HG02571 (cell line): ENCODE measurements around the gene CHRDL2.
A peak's percentile ranks its signal among the peaks of the same experiment; 100 is the strongest.

ENCODE experiments used
- ATAC-seq: cut with Tn5 transposase; IDR thresholded peaks from one replicate; pipeline ENCODE4 v1.9.1; 2021; ENCODE audit warnings: mild to moderate bottlenecking, moderate library complexity; ENCODE audit not compliant: unreplicated experiment

Gene CHRDL2

DNA sequence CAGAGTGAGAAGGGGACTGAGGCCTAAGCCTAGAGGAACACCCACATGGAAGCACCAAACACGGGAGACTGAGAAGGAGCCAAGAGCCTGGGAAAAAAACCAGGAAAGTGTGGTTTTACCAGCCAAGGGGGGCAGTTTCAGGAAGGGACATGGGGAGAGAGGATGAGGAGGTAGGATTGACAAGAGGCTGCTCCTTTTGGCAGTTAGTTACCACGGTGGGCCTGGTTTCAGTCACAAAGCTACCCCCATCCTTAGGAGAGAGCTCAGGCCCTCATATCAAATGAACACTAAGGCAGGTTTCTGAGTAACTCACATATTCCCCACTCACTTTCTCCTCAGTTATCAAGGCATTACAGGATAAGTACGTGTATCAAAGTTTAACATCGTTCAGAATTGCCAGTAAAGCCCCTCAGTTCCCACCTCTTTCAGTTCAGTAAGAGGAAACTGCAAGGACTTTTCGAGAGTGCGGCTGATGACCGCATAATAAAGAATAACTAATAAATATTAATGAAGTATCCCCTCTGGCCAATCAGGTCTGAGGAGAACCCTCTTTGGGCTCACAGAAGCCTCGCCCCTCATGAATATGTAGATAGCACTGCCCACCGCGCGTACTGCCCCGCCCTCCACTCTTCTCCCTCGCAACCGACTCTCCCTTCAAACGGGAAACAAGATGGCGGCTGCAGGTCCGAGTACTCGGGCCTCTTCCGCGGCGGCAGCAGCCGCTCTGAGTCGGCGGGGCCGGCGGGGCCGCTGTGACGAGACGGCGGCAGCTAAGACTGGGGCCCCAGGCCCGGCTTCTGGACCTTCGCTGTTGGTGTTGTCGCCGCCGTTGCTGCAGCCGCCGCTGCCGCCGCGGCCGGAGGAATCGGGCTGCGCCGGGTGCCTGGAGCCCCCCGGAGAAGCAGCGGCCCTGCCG, 17.2 kb upstream of the CHRDL2 start, which contains the start of gene RNF169:
Gene RNF169 (plus strand): TSS at position 639 of the 916 bp plus-strand sequence. CDS start 32 bp downstream, at position 671.
- peak; percentile 98 for ATAC-seq

DNA sequence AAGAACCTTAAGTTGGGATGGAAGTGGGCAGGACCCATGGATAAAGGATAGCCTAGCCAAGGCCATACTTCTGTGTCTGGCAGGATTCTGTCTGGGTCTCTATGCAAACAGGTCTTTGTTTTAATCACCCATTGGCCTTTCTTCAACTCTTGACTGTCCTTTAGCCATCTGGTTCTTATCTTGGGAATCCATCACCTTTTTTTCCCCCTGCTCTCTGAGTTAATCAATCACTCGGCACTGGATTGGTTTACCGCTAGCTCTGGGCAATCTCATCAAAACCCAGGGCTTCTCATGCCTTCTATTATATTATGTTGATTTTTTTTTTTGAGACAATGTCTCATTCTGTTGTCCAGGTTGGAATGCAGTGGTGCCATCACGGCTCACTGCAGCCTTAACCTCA, 15.6 kb upstream of the CHRDL2 start:
- no peak for ATAC-seq

DNA sequence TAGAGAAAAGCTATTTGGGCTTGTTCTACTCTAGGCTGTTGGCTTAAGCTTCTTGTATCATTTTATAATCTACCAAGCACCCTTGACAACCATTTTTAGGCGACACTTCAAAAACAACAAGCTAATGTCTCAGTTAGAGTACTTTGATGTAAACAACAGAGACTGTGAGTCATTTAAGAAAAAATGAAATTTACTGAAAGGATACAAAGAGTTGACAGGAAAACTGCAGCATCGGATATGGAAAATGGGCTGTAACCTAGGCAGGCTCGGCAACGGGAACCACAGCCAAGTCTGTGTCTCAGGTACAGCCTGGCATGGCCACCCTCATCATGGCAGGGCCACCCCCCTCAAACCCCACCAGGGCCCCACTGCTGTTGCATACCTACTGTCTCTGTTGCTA, 13.1 kb upstream of the CHRDL2 start:
- ATAC-seq = no peak

DNA sequence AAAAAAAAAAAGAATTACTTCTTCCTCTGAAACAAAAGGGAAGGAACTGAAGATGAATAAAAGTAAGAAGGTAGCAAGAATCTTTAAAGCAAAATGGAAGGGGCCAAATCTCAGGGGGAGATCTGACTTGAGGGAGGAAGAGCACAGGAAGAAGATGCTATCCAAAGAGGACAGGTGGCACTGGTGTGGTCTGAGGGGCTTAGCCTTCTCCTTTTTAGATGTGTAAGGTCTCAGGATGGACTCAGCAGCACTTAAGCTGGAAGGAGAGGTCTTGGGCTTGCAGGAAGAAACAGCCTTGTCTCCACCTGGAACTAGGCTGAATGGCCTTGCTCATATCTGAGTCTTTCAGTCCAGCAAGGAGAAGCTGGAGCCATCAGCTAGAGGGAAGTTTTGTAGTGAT, 12.4 kb upstream of the CHRDL2 start:
- ATAC-seq = no peak

DNA sequence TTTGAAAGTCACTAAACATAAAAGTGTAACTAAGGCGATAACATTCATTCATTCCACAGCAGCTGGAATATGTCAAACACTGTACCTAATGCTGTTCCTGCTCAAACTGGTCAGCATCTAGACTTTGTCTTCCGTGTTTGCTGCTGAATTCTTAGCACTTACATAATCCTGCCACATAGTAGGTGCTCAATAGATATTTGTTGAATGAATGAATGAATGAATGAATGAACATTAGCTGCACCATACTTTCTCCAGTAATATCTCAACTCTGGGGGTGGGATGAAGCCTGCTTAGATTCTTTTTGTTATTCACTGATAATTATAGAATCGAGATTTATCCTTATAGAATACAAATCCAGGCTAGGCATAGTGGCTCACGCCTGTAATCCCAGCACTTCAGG, 10.8 kb upstream of the CHRDL2 start:
- ATAC-seq = no peak

DNA sequence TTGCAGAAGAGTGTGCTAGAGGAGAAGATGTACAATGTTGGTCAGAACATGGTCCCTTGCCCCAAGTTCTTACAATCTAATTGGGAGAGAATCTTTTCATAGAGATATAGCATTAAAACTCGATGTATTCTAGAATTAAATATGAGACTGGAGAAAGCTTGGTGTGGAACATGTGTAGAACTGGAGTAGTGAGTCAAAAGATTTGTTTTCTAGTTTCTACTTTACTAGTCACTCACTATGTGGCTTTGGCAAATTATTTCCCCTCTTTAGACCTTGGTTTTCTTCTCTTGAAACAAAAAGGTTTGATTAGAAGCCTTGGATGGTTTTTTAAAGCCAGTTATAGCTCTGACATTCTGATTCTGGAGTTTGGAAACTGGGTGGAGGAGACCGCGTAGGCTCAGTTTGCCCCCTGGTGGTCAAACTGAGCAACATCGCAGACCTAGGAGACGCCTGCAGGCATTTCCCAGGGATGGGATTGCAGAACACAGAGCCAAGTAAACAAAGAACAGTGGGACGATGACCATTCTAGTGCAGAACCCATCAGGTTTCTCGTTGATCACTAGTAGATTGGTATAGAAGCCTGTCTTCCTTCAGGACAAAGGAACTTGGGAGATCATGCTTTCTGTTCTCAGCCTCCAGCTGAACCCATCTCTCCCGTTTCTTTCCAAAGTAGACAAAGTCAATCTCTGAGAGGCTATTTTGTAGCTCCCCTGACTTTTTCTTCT, 8.5 kb upstream of the CHRDL2 start:
- no peak for ATAC-seq

DNA sequence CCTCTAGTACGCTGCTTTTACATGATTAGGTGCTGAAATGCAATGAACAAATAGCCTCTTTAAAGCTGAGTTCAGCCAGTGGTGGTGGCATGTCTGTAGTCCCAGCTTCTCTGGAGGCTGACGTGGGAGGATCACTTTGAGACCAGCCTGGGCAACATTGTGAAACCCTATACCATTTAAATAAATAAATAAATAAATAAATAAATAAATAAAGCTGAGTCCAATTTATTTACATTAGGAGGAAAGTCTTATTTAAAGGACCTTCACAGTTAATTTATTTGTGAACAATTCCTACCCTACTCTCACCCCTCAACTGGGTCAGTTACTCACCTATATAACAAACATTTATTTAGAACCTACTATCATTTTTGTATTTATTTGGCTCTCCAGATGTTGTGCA, 4.8 kb upstream of the CHRDL2 start:
- ATAC-seq = no peak

DNA sequence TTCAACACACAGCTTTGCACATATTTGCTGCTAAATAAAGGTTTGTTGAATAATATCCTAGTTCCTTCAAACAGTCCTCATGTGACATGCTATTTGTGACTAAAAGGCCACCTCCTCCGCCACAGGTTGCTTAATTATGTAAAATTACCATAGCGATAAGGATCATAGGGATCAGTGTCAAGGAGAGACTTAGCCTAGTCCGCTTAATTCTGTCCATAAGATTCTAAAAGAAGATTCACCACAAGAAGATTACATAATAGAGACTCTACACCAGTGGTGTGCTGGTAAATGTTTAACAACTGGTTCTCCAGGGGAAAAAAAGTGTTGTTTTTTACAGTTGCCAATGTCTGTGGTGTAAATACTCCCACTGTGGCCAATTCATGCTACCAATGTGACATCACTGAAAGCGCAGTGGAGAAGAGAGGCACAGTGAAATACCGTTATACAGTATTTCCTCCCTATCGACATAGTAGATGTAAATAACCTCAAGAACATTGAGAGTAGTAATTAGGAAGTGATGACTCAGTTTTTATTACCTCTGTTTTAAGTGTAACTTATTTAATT, 4.2 kb upstream of the CHRDL2 start:
- no peak for ATAC-seq

DNA sequence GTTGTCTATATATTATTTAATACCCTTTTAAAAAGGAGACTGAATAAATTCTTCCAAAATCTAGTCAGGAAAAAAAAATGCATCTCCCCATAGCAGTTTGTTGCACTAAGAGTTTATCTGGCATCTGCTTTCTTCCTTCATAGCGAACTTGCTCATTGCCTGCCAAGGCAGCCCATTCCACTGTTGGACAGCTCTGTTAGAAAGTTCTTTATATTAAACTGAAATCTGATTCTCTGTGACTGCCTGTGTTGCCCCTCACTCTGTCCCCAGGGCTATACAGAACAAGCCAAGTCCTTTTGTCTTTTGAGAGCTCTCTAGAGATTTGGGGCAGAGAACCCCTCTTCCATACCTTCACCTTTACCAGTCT, 3.3 kb upstream of the CHRDL2 start:
- no peak for ATAC-seq

DNA sequence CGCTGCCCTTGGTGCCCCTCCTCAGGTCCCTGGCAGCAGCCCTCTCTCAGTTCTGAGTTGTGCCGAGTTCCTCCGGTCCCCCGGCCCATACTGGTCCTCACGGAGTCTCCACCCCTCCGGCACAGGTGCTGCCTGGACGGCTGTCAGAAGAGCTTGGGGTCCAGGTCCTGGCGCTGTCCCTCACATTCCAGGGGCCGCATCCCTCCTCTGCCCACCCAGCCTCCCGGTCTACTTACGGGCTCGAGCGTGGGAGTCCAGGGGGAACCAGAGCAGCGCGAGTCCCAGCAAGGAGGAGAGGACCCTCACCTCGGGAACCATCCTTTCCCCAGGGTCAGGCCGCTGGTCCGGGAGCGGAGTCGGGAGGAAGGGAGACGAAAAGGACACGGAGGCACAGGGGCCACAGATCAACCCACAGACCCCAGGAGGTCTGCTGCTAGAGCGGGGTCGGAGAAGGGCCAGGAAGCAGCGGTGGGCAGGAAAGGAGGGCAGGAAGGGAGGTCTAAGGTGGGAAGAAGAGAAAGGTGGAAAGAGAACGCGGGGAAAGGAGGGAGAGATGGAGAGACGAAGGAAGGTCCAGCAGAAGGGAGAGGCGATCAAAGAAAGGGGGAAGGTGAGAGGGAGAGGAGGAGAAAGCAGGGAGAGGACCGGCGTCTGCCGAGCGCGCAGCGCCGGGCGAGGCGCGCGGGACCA, 510 bp downstream of the CHRDL2 start:
- no peak for ATAC-seq

DNA sequence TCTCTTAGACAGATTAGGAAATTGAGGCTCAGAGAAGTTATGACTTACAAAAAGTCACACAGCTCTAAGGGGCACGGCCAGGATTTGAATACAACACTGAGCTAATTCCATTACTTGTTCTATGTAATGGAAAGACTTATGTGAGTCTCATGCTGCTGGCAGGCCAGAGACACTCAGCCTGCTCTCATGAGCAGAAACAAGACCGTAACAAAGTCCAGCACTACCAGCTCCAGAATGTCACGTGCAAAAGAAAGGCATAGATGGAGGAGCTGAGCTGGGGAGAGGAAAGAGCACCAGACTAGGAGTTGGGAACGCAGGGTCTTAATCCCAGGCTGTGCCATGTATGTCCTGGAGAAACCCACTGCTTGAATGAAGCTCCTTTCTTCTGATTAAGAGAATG, 1.8 kb downstream of the CHRDL2 start:
- no peak for ATAC-seq

DNA sequence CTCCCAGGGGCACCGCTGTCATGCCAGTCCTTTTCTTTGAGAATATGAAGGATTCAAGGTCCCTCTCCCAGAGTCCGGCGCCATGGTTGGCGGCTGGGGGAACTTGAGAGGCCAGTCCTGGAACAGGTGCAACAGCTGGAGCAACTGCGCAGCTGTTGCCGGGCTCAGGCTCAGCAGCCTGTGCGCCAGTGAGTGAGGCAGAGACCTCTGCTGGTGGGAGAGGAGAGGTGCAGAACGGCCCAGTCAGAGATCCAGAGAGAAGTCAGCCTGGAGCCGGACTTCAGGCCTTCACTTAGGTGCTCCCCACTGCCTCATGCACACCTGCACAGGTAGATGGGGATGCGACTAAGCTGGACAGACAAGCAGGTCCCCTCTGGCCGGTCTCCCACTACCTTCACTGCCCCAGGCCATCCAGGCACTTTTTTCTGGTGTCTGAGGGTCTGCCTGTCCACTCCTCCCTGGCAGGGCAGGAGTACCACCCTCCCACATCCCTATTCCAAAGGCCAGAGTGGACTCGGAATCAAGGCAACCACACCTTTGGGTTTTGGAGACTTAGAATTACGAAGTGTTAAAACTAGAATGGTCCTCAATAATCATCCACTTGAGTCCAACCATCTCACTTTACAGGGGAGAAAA, 4.6 kb downstream of the CHRDL2 start:
- ATAC-seq = peak; percentile 76

DNA sequence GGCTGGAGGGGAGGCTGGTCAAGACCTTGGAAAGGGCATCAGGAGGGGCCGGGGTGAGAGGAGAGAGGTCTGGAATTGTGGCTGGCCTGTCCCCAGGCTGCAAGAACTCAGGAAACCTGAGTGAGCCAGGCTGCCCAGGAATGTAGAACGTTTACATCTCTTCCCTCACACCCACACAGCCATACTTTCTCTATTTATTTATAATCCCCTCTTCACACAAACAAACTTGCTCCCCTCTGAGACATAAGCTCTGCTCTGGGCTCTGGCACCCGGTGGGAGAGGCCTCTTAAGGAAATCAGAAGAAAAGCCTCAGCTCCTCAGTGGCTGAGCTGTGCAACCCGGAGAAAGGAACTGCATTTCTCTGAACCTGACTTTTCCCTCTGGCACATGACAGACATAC, 5.5 kb downstream of the CHRDL2 start:
- ATAC-seq = no peak

DNA sequence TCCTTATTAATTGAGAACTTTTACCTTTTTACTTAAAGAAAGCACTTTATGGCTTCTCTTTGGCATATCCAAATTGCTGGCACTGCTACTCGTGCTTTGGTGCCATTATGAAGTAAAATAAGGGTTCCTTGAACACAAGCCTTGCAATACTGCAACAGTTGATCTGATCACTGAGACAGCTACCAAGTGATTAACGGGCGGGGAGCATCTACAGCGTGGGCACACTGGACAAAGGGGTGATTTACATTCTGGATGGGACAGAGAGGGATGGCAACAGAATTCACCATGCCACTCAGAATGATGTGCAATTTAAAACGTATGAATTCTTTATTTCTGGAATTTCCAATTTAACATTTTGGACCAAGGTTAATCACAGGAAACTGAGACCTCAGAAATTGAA, 7.7 kb downstream of the CHRDL2 start:
- ATAC-seq = no peak

DNA sequence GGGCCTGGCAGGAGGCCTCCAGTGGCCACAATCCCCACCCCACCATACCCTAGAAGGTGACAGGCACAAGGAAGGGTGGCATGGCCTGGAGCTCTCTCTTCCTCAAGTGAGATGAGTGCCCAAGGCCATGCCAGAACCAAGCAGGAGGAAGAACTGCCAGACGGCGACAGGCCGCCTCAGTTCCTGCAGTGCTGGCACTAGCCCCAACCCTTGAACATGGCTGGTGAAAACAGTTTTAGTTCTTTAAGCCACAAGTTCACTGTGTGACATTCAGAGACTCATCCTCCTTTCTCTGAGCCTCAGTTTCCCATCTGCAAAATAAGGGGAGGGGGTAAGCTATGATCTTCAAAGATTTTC, 9.8 kb downstream of the CHRDL2 start:
- ATAC-seq = no peak

DNA sequence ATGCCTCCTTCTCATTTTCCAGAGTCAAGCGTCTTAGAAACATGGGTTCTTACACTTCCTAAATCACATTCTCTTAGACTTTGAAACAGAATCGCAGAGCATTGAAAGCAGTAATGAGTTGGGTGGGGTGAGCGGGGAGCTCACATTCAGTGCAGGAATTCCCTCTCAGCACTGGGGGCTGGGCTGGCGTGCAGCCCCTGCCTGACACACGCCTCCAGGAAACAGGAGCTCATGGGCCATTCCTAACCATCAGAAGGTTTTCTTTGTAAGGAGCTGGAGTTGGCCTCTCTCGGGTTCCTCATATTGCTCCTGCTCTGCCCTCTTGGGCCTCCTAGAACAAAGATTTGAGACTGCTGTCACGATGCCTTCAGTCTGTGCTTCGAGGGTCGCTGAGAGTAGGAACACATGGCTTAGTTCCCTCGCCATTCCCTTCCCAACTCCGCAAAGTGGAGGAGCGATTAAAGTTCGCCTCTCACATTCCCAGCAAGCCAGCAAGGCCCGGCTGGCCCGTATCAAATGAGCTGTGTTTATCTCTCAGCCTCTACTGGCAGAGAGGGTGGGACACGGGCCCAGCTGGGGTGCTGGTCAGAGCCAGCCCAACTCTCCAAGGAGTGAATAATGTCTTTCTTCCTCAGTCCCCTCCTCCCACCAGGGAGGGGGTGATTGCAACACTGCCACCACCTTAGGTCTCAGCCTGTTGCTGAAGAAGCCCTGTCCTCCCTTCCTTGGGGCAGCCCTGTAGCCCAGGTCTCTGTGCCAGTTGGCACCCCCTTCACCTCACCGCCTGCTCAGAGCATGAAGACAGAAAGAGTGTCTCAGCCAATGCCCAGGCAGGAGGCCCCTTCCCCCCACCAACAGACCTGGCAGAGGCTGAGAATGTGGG, 10.4 kb downstream of the CHRDL2 start:
- ATAC-seq = no peak

DNA sequence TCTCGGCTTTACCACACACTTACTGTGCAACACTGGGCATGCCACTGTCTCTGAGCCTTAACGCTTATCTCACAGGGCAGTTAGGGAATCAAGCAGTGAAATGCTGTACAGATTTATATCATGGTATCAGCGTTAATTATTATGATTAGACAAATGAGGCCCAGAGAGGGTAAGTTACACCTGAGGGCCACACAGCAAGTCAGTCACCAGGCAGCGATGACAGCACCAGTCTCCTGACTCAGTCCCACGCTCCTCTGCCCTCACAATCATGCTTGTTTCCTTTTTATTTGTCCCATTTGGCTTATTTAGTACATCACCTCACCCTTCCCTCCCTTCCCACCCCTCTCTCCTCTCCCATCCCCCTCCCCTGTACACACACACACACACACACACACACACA, 12.2 kb downstream of the CHRDL2 start:
- no peak for ATAC-seq

DNA sequence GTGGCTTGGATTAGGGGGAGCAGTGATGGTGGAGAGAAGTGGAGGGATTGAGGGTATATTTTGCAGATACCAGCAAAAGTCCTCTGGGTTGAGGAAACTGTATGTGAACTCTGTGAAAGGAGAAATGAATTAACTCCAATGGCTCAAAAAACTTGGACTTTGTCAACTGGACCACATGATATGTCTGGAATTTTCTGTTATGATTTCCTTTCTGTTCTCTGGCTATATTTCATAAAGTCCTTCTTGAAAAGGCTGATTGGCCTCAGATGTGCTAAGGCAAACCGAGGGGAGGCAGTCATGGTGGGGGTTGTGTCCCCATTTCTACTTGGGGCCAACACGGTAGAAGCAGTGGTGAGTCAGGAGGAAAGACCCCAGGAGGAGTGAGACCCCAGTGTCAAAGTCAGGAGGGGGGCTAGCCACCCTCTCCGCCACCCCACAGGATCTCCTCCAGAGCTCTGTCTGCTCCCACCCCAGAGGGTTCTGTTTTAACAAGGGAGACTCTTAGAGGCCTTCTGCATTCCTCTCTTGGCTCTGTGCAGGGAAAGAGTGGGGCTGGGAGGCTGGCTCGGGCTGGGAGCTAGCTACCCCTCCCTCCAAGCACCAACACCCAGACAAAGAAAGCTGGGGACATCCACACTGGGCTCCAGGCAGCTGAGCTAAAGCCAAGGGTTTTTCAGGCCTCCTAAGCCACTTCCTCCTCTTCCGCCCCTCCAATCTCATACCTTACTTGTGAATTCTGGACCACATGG, 13.8 kb downstream of the CHRDL2 start:
- no peak for ATAC-seq

DNA sequence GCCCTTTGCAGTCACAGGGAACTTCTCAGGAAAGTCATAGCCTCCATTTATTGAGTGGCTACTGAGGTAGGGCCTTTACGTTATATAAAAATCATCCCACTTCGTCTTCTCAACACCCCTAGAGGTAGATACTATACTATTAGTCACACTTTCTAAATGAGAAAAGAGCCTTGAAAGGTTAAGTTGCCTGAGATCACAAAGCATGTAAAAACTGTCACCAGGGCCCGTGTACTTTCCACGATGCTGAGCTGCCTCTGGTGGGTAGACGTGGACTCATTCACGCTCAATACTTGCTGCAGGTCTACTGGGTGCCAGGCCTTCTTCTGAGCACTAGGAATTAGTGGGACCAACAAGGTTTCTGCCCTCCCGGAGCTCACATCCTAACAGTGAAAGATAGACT, 16.3 kb downstream of the CHRDL2 start:
- no peak for ATAC-seq
